ENCODE measurements around the gene MICAL3. TPM values are rescaled to one million over a fixed set of nuclear protein-coding genes. Genes with fewer than 3 reads are reported as not detected.

The MICAL3 gene
- total and polyA plus RNA-seq, 2 of the 8 experiments (the other 6 are each of a cell fraction or from before 2014, with no cell fraction given) = 8.3 to 41.8 TPM

DNA sequence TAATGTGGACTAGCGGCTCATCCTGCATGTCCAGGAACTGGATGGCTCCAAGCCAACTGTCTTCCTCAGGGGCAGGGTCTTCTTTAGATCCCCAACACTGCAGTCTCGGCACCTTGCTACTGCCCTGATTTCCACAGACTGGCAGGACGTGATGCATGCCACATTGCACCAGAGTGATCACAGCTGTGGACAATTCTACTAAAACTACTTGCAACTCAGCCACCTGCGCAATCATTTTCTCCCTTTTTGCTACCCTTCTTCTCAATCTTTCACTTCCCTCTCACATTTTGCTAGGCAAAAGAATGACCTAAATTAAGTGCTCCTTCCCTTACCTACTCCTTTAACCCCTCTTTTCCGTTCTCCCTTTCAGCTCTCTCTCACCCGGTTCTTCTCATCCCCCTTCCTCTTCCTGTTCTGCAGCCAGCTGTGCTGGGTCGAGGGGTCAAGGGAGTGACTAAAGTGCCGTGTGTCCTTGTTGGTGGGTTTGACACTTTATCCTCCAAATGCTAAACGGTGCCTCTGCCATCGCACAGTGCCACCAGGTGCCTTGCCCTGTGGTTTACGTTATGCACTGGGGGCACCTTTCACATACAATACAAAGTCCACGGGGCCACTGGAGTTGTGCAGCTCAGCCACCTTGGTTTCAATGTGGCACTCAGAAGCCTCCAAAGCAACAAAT, 42.0 kb upstream of the MICAL3 start:
- Histone ChIP-seq H2AFZ (ENCODE audit: low read length) (no peak overlapping the region), H3K36me3 (ENCODE audit: control insufficient read depth in 2 of 4, insufficient read depth in 4 of 4, low read length in 3 of 4) (no peaks in the 10 kb centered on the region), H4K91ac (replicated peaks; ENCODE audit: insufficient read length, low read length) (no peak overlapping the region), H3K14ac (ENCODE audit: insufficient read length) (no peak overlapping the region), H3K56ac (replicated peaks; ENCODE audit: insufficient read length, low read depth, low read length) (no peak overlapping the region), H3K9me3 (ENCODE audit: insufficient read depth in 2 of 2, low read depth in 1 of 2, low read length in 1 of 2) (no peaks in the 10 kb centered on the region), H2BK12ac (ENCODE audit: low read depth, low read length) (no peak overlapping the region), H4K20me1 (replicated peaks in 1 of 2; ENCODE audit: control insufficient read depth in 1 of 2, insufficient read depth in 2 of 2, low read length in 2 of 2) (no peaks in the 10 kb centered on the region), H2AK5ac (ENCODE audit: low read depth, low read length) (no peak overlapping the region), H2BK5ac (ENCODE audit: low read depth, low read length) (no peak overlapping the region), H2BK120ac (replicated peaks; ENCODE audit: low read depth, low read length) (no peak overlapping the region), H3K27ac (ENCODE audit: low read depth, low read length) (no peak overlapping the region), H2BK15ac (ENCODE audit: low read length) (no peak overlapping the region), H3K9ac (replicated peaks in 1 of 4; ENCODE audit: extremely low read depth in 1 of 4, low read depth in 3 of 4, low read length in 3 of 4) (no peak overlapping the region), H3K79me2 (ENCODE audit: control insufficient read depth in 1 of 2, insufficient read depth in 2 of 2, low read length in 2 of 2) (no peaks in the 10 kb centered on the region), H3K4ac (replicated peaks; ENCODE audit: insufficient read length, low read depth, low read length) (no peak overlapping the region), H3K4me1 (replicated peaks in 1 of 4; ENCODE audit: control insufficient read depth in 3 of 4, insufficient read depth in 4 of 4, low read length in 3 of 4) (no peaks in the 10 kb centered on the region), H3K18ac (ENCODE audit: extremely low read depth, low read length) (no peak overlapping the region), H3K23ac (ENCODE audit: insufficient read length) (no peak overlapping the region), H4K5ac (ENCODE audit: insufficient read length, low read depth, low read length) (no peak overlapping the region), H3K4me3 (ENCODE audit: extremely low read depth in 1 of 4, insufficient read depth in 2 of 4, low read depth in 3 of 4, low read length in 4 of 4) (no peak overlapping the region), H3K79me1 (ENCODE audit: low read depth, low read length) (no peaks in the 10 kb centered on the region), H3K4me2 (ENCODE audit: insufficient read depth in 1 of 2, low read depth in 2 of 2, low read length in 2 of 2) (no peak overlapping the region), H3K23me2 (ENCODE audit: low read depth, low read length) (no peaks in the 10 kb centered on the region), H3K27me3 (replicated peaks in 1 of 4; ENCODE audit: control insufficient read depth in 3 of 4, extremely low read depth in 1 of 4, insufficient read depth in 3 of 4, low read length in 3 of 4) (peaks cover 0 to 2% (median 0%) of the 10 kb centered on the region in 4 experiments; a peak in 2 of 7 replicates), H4K8ac (ENCODE audit: extremely low read depth, insufficient read depth, low read length) (no peak overlapping the region), H2BK20ac (ENCODE audit: low read length) (no peak overlapping the region)
- CTCF ChIA-PET (ENCODE audit: partially characterized antibody) = interaction anchor here (0.5 to 8.0 kb wide), 8 partner anchors 8 to 274 kb away, joined by 3 to 70 read pairs (median 6); partner anchors contain the start of gene PEX26
- POLR2A ChIA-PET (ENCODE audit: partially characterized antibody) = interaction anchor here (1.0 kb wide), 1 partner anchor 12 kb away, joined by 3 read pairs; no protein-coding TSS in a partner anchor
- DNase-seq (ENCODE audit: low read depth in 1 of 2, low spot score in 2 of 2) (no peak), FAIRE-seq (no peak)
- 80 to 100% methylated on average over 2 to 12 of the region's 12 CpGs for WGBS, 2 experiments (ENCODE audit: extremely low coverage in 1 of 2, insufficient coverage in 1 of 2, insufficient read length in 1 of 2, insufficient replicate concordance in 2 of 2, low coverage in 1 of 2, low lambda C conversion rate in 2 of 2, missing lambda C conversion rate in 1 of 2)
- TF ChIP-seq SP1 (IDR thresholded peaks at IDR 0.05; ENCODE audit: low read depth, low read length) (no peak), KDM4A (IDR thresholded peaks at IDR 0.05; ENCODE audit: low read depth, low read length, severe bottlenecking) (no peak), ASH2L (IDR thresholded peaks at IDR 0.05; ENCODE audit: low read length) (no peak), SP4 (IDR thresholded peaks at IDR 0.05; ENCODE audit: low read length) (no peak), RAD21 (IDR thresholded peaks at IDR 0.05 in 1 of 2, conservative IDR thresholded peaks at IDR 0.05 in 1 of 2; ENCODE audit: low read depth in 2 of 2, low read length in 2 of 2) (no peak), POLR2AphosphoS5 (IDR thresholded peaks at IDR 0.05; ENCODE audit: low read depth, low read length) (no peak), FOSL1 (IDR thresholded peaks at IDR 0.05; ENCODE audit: insufficient read depth, low read depth, low read length) (no peak), YY1 (IDR thresholded peaks at IDR 0.05; ENCODE audit: low read depth, low read length) (no peak), RBBP5 (IDR thresholded peaks at IDR 0.05; ENCODE audit: borderline replicate concordance, low read depth, low read length) (no peak), RFX5 (IDR thresholded peaks at IDR 0.05; ENCODE audit: borderline replicate concordance, low read depth, low read length) (no peak), ATF2 (IDR thresholded peaks at IDR 0.05; ENCODE audit: low read length) (no peak)
